GM18861 (cell line): Measurements from ENCODE around the gene GRAP2.
"Not testable (repeated sequence)": the region's sequence is repeated elsewhere in the genome, so short reads cannot be mapped to it uniquely, and the experiment has no call there.

Experiments
- ATAC-seq: cut with Tn5 transposase; IDR thresholded peaks from one replicate; pipeline ENCODE4 v1.9.1; 2021; ENCODE audit not compliant: unreplicated experiment

Gene GRAP2

GRCh38 chr22:39900306-39901227 lies at the start of gene GRAP2:
TSS of gene GRAP2 (plus strand) at chr22:39901084. CDS start at chr22:39947107, 46,023 bp downstream.
- ATAC-seq = no peak

- ATAC-seq = no peak
Measured at GRCh38 chr22:39851606-39852315, 49.1 kb upstream of the GRAP2 start.

GRCh38 chr22:39852799-39853198 lies 48.1 kb upstream of the GRAP2 start:
- no peak for ATAC-seq

- ATAC-seq = no peak
Measured at GRCh38 chr22:39856588-39856987, 44.3 kb upstream of the GRAP2 start.

- ATAC-seq = no peak
Measured at GRCh38 chr22:39859903-39860588, 40.8 kb upstream of the GRAP2 start.

GRCh38 chr22:39868741-39869140 lies 32.1 kb upstream of the GRAP2 start:
- no peak for ATAC-seq

- not testable (repeated sequence) for ATAC-seq
Measured at GRCh38 chr22:39869797-39870196, 31.1 kb upstream of the GRAP2 start.

GRCh38 chr22:39871008-39871798 lies 29.7 kb upstream of the GRAP2 start:
- ATAC-seq = no peak

GRCh38 chr22:39872548-39872947 lies 28.3 kb upstream of the GRAP2 start:
- ATAC-seq = no peak

- no peak for ATAC-seq
Measured at GRCh38 chr22:39873965-39874364, 26.9 kb upstream of the GRAP2 start.

- not testable (repeated sequence) for ATAC-seq
Measured at GRCh38 chr22:39875176-39875885, 25.6 kb upstream of the GRAP2 start.

- ATAC-seq = no peak
Measured at GRCh38 chr22:39877079-39877845, 23.6 kb upstream of the GRAP2 start.

- ATAC-seq = no peak
Measured at GRCh38 chr22:39880722-39881121, 20.2 kb upstream of the GRAP2 start.

GRCh38 chr22:39883057-39883456 lies 17.8 kb upstream of the GRAP2 start:
- no peak for ATAC-seq

- ATAC-seq = not testable (repeated sequence)
Measured at GRCh38 chr22:39889924-39890323, 11.0 kb upstream of the GRAP2 start.

- ATAC-seq = no peak
Measured at GRCh38 chr22:39893526-39893925, 7.4 kb upstream of the GRAP2 start, which contains the start of gene ENTHD1. TSS of gene ENTHD1 (minus strand) at chr22:39893760. CDS start at chr22:39887748, 6,012 bp downstream.

- ATAC-seq = no peak
Measured at GRCh38 chr22:39894554-39895092, 6.3 kb upstream of the GRAP2 start.

GRCh38 chr22:39895682-39896081 lies 5.2 kb upstream of the GRAP2 start:
- no peak for ATAC-seq
